ENCODE results near the gene UNC5B. TPM values are rescaled to one million over a fixed set of nuclear protein-coding genes. Genes with fewer than 3 reads are reported as not detected.

The UNC5B gene
- total RNA-seq, 1 experiment from 2014 or later = 49.6 TPM

DNA sequence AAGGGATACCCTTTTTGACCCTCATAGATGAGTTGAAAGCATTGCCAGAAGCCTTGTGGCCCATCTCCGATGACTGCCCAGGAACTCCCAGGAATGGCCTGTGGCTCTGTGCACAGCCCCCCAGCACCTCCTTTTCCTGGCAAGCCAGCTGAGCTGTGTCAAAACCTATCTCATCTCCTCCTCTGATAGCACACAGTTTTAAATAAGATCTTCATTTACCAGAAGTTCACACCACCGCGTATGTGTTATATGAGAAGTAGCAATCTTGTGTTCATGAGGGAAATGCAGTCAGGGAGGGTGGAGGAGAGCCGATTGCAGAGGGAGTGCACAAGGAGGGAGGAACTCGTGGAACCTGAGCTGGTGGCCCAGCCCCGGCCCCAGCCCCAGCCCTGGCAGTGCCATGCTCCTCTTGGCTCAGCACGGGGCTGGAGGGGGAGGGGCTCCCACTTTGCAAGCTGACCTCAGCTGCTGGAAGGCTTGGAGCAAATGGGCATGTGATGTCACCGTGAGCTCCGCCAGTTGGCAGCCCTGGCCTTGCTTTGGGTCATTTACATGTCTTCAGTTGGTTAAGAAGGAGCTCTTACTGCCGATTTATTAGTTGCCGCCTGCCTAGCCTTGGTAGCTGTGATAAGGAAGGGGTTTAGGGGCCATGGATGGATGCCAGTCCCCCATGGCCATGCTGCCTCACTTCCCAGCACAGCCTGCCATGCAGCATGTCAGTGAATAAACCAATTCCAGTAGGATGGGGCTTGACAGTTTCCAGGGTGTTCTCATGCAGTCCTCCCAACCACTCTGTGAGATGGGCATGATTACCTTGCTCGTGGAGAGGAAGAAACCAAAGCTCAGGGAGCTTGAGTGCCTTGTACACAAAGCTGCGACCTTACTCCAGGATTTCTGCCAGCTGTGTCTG lies 20.0 kb downstream of the UNC5B start (continued):
- TF ChIP-seq ARID4B (CRISPR knock-in tag; IDR thresholded peaks at IDR 0.05; ENCODE audit: borderline replicate concordance) (no peak), ESRRA (CRISPR knock-in tag; IDR thresholded peaks at IDR 0.05; ENCODE audit: borderline replicate concordance) (no peak), CBFB (CRISPR knock-in tag; IDR thresholded peaks at IDR 0.05; ENCODE audit: low read depth) (no peak), FOXK1 (CRISPR knock-in tag; IDR thresholded peaks at IDR 0.05) (no peak), HMGA2 (CRISPR knock-in tag; IDR thresholded peaks at IDR 0.05) (no peak), ELF4 (CRISPR knock-in tag; IDR thresholded peaks at IDR 0.05; ENCODE audit: low read depth) (no peak), NFATC4 (CRISPR knock-in tag; IDR thresholded peaks at IDR 0.05) (no peak), NR1H2 (CRISPR knock-in tag; IDR thresholded peaks at IDR 0.05) (no peak), CREB1 (CRISPR knock-in tag; IDR thresholded peaks at IDR 0.05) (no peak), NFE2L1 (CRISPR knock-in tag; IDR thresholded peaks at IDR 0.05) (no peak)
- TF ChIP-seq, protein P1, sequence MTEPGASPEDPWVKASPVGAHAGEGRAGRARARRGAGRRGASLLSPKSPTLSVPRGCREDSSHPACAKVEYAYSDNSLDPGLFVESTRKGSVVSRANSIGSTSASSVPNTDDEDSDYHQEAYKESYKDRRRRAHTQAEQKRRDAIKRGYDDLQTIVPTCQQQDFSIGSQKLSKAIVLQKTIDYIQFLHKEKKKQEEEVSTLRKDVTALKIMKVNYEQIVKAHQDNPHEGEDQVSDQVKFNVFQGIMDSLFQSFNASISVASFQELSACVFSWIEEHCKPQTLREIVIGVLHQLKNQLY (CRISPR knock-in tag; IDR thresholded peaks at IDR 0.05) = no peak
- TF ChIP-seq, protein P2, sequence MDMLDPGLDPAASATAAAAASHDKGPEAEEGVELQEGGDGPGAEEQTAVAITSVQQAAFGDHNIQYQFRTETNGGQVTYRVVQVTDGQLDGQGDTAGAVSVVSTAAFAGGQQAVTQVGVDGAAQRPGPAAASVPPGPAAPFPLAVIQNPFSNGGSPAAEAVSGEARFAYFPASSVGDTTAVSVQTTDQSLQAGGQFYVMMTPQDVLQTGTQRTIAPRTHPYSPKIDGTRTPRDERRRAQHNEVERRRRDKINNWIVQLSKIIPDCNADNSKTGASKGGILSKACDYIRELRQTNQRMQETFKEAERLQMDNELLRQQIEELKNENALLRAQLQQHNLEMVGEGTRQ (CRISPR knock-in tag; IDR thresholded peaks at IDR 0.05) = no peak
- TF ChIP-seq, protein P3, sequence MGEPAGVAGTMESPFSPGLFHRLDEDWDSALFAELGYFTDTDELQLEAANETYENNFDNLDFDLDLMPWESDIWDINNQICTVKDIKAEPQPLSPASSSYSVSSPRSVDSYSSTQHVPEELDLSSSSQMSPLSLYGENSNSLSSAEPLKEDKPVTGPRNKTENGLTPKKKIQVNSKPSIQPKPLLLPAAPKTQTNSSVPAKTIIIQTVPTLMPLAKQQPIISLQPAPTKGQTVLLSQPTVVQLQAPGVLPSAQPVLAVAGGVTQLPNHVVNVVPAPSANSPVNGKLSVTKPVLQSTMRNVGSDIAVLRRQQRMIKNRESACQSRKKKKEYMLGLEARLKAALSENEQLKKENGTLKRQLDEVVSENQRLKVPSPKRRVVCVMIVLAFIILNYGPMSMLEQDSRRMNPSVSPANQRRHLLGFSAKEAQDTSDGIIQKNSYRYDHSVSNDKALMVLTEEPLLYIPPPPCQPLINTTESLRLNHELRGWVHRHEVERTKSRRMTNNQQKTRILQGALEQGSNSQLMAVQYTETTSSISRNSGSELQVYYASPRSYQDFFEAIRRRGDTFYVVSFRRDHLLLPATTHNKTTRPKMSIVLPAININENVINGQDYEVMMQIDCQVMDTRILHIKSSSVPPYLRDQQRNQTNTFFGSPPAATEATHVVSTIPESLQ (CRISPR knock-in tag; IDR thresholded peaks at IDR 0.05) = no peak
- TF ChIP-seq, protein P4, sequence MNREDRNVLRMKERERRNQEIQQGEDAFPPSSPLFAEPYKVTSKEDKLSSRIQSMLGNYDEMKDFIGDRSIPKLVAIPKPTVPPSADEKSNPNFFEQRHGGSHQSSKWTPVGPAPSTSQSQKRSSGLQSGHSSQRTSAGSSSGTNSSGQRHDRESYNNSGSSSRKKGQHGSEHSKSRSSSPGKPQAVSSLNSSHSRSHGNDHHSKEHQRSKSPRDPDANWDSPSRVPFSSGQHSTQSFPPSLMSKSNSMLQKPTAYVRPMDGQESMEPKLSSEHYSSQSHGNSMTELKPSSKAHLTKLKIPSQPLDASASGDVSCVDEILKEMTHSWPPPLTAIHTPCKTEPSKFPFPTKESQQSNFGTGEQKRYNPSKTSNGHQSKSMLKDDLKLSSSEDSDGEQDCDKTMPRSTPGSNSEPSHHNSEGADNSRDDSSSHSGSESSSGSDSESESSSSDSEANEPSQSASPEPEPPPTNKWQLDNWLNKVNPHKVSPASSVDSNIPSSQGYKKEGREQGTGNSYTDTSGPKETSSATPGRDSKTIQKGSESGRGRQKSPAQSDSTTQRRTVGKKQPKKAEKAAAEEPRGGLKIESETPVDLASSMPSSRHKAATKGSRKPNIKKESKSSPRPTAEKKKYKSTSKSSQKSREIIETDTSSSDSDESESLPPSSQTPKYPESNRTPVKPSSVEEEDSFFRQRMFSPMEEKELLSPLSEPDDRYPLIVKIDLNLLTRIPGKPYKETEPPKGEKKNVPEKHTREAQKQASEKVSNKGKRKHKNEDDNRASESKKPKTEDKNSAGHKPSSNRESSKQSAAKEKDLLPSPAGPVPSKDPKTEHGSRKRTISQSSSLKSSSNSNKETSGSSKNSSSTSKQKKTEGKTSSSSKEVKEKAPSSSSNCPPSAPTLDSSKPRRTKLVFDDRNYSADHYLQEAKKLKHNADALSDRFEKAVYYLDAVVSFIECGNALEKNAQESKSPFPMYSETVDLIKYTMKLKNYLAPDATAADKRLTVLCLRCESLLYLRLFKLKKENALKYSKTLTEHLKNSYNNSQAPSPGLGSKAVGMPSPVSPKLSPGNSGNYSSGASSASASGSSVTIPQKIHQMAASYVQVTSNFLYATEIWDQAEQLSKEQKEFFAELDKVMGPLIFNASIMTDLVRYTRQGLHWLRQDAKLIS (CRISPR knock-in tag; IDR thresholded peaks at IDR 0.05; ENCODE audit: borderline replicate concordance) = no peak

All from WTC11 (cell line).